HEK293 (cell line): ENCODE data around the gene LMF1.

Source experiments
- CTCF ChIA-PET: fragments of 350-600 bp; formaldehyde crosslinking; extraction: SDS; loops from one replicate; lab custom pipeline; 2021; ENCODE audit warnings: antibody characterized with exemption; lab: Yijun Ruan, JAX
- POLR2A ChIA-PET: fragments of 300-600 bp; formaldehyde crosslinking; extraction: SDS; loops from one replicate; lab custom pipeline; 2020; ENCODE audit warnings: antibody characterized with exemption, inconsistent platforms; lab: Yijun Ruan, JAX
- H3K27ac ChIP-seq: fragments of 200-500 bp; sonication (Bioruptor generic); 2 replicates; pipeline ENCODE4 v1.5.1; 2014; ENCODE audit warnings: low read depth, low read length, control low read depth, inconsistent platforms; ENCODE audit errors: extremely low read depth
- H3K36me3 ChIP-seq, 2 experiments: fragments of 200-500 bp in 1 of 2; sonication (Bioruptor generic) in 1 of 2; 1 replicate in 1 of 2; 2 replicates in 1 of 2; pipeline ENCODE4 v1.5.1; 2014 to 2017; ENCODE audit warnings: inconsistent platforms in 2 of 2, low read length in 2 of 2; ENCODE audit not compliant: control insufficient read depth in 2 of 2, insufficient read depth in 1 of 2
- H3K4me1 ChIP-seq: fragments of 200-500 bp; sonication (Bioruptor generic); 2 replicates; pipeline ENCODE4 v1.5.1; 2014; ENCODE audit warnings: mild to moderate bottlenecking, low read length, inconsistent platforms; ENCODE audit not compliant: control insufficient read depth, insufficient read depth
- H3K4me3 ChIP-seq: 2 replicates; pipeline ENCODE4 v1.5.1; 2011; ENCODE audit warnings: low read depth, mild to moderate bottlenecking, control low read depth, low read length, moderate library complexity
- H3K9me3 ChIP-seq: fragments of 200-500 bp; sonication (Bioruptor generic); 2 replicates; pipeline ENCODE4 v1.5.1; 2014; ENCODE audit warnings: low read depth, low read length, inconsistent platforms; ENCODE audit not compliant: control insufficient read depth, insufficient read depth
- CTCF ChIP-seq: fragments of 450-650 bp; formaldehyde crosslinking; IDR thresholded peaks from 2 replicates; pipeline ENCODE4 v1.5.1; 2016; ENCODE audit warnings: missing biosample characterization, missing genetic modification characterization
- SCRT1 ChIP-seq: fragments of 450-650 bp; formaldehyde crosslinking; IDR thresholded peaks from 2 replicates; pipeline ENCODE4 v1.5.1; 2016; ENCODE audit warnings: missing biosample characterization, missing genetic modification characterization, borderline replicate concordance
- SP7 ChIP-seq: fragments of 450-650 bp; formaldehyde crosslinking; IDR thresholded peaks from 2 replicates; pipeline ENCODE4 v1.5.1; 2016; ENCODE audit warnings: missing biosample characterization, missing genetic modification characterization
- ZBTB1 ChIP-seq: fragments of 450-650 bp; formaldehyde crosslinking; IDR thresholded peaks from 2 replicates; pipeline ENCODE4 v1.5.1; 2016; ENCODE audit warnings: missing biosample characterization, missing genetic modification characterization
- ZNF140 ChIP-seq: fragments of 450-650 bp; formaldehyde crosslinking; IDR thresholded peaks from 2 replicates; pipeline ENCODE4 v1.5.1; 2016; ENCODE audit warnings: missing biosample characterization, missing genetic modification characterization
- ZNF214 ChIP-seq: fragments of 450-650 bp; formaldehyde crosslinking; IDR thresholded peaks from 2 replicates; pipeline ENCODE4 v1.5.1; 2017; ENCODE audit warnings: missing biosample characterization, mild to moderate bottlenecking, missing genetic modification characterization, borderline replicate concordance
- ZNF280C ChIP-seq: fragments of 450-650 bp; formaldehyde crosslinking; IDR thresholded peaks from 2 replicates; pipeline ENCODE4 v1.5.1; 2016; ENCODE audit warnings: missing biosample characterization, missing genetic modification characterization
- ZNF366 ChIP-seq: fragments of 450-650 bp; formaldehyde crosslinking; conservative IDR thresholded peaks from 2 replicates; pipeline ENCODE4 v1.5.1; 2016; ENCODE audit warnings: missing biosample characterization, missing genetic modification characterization
- ZNF433 ChIP-seq: fragments of 450-650 bp; formaldehyde crosslinking; IDR thresholded peaks from 2 replicates; pipeline ENCODE4 v1.5.1; 2016; ENCODE audit warnings: missing biosample characterization, missing genetic modification characterization, low read depth
- ZNF521 ChIP-seq: fragments of 450-650 bp; formaldehyde crosslinking; IDR thresholded peaks from 2 replicates; pipeline ENCODE4 v1.5.1; 2017; ENCODE audit warnings: missing biosample characterization, mild to moderate bottlenecking, missing genetic modification characterization
- ZNF623 ChIP-seq: fragments of 450-650 bp; formaldehyde crosslinking; IDR thresholded peaks from 2 replicates; pipeline ENCODE4 v1.5.1; 2016; ENCODE audit warnings: missing biosample characterization, missing genetic modification characterization
- TF ChIP-seq, protein P1 (sequence below): fragments of 450-650 bp; formaldehyde crosslinking; IDR thresholded peaks from 2 replicates; pipeline ENCODE4 v1.5.1; 2017; ENCODE audit warnings: missing biosample characterization, missing genetic modification characterization
- TF ChIP-seq, protein P2 (sequence below): IDR thresholded peaks from 2 replicates; pipeline ENCODE4 v1.6.1; 2011; ENCODE audit warnings: mild to moderate bottlenecking, low read depth, low read length, borderline replicate concordance

Gene LMF1

DNA sequence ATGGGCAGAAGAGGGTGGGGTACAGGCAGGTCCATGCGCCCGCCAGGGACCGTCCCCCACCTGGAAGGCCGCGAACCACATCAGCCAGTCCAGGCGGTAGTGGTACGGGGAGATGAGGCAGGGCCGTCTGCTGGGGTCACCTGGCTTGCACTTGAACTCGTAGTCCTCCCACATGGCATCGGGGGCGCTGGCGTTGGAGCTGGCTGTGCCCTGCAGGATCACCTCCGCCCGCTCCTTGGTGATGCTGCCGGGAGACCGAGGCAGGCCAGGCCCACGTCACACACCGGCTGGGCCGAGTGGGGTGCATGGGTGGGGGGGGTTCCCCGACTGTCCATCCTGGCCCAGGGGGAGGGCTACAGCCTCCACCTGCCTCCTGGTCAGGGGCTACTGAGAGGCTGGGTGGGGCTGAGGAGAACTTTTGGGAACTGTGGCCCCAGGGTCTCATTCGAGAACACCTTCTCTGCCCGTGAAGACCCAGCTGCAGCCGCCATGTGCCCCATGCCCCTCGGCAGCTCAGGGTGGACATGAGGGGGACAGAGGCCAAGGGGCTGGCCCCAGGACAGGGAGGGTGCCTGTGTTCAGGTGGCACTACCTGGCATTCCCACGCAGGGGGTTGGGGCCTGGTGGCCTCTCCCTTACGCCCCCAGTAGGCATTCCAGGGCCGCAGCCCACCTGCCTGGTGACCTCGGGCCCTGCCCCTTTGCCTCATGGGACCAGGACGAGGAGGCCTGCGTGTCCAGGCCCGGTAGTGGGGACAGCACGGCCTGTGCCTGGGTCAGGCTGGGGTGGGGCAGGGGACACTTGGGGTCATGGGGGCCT is 100.8 kb downstream of the LMF1 start:
- POLR2A ChIA-PET, result no interaction called here
- H3K36me3 ChIP-seq, result no peaks in the 10 kb centered on the region
- CTCF ChIA-PET, result no interaction called here
- no peak overlapping the region for H3K27ac ChIP-seq
- no peaks in the 10 kb centered on the region for H3K4me1 ChIP-seq
- TF ChIP-seq, protein P1, sequence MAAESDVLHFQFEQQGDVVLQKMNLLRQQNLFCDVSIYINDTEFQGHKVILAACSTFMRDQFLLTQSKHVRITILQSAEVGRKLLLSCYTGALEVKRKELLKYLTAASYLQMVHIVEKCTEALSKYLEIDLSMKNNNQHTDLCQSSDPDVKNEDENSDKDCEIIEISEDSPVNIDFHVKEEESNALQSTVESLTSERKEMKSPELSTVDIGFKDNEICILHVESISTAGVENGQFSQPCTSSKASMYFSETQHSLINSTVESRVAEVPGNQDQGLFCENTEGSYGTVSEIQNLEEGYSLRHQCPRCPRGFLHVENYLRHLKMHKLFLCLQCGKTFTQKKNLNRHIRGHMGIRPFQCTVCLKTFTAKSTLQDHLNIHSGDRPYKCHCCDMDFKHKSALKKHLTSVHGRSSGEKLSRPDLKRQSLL (tag by site-specific recombination), result no peak
- TF ChIP-seq CTCF (tag by site-specific recombination), result no peak
- no peak for TF ChIP-seq SCRT1
- TF ChIP-seq ZNF623 (tag by site-specific recombination), result no peak
- TF ChIP-seq ZNF521 (tag by site-specific recombination), result no peak
- TF ChIP-seq, protein P2, sequence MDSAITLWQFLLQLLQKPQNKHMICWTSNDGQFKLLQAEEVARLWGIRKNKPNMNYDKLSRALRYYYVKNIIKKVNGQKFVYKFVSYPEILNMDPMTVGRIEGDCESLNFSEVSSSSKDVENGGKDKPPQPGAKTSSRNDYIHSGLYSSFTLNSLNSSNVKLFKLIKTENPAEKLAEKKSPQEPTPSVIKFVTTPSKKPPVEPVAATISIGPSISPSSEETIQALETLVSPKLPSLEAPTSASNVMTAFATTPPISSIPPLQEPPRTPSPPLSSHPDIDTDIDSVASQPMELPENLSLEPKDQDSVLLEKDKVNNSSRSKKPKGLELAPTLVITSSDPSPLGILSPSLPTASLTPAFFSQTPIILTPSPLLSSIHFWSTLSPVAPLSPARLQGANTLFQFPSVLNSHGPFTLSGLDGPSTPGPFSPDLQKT, result no peak
- H3K9me3 ChIP-seq, result no peaks in the 10 kb centered on the region
- H3K4me3 ChIP-seq, result no peak overlapping the region

DNA sequence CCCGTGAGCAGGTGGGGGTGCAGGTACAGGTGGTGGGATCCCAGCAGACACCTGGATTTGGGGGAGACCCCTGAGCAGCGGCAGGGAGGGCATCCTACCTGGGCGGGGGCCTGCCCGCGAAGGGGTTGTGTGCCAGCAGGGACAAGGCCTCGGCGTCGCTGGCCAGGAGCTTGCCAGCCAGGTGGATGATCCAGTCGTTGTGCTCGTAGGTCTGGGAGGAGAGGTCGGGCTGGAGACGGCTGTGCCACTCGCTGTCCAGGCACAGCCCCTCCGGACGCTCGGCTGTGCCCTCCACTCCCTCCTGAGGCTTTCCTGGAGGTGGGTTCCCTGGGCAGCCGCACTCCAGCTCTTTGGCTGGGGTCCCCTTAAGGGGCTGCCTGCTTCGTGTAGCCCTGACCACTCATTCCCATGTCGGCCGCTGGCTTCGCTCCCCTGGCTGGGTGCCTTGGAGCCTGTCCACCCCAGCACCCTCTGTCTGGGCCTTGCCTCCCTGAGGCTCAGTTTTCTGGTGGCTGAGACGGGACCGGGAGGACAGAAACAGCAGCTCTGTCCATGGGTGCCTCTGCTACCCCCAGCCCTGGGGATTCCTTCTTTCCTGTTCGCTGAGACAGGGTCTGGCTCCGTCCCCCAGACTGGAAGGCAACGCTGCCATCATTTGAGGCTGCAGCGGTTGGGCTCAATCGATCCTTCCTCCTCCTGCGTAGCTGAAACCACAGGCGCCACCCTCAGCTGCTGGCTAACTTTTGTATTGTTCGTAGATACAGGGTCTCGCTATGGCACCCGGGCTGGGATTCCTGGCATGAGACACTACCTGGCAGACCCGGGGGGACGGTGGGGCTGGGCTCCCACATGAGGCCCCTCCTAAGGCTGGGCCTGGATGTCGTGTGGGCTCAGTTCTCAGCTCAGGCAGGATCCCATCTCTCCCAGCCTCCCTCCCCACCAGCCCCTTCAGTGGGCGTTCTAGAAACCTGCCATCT is 101.7 kb downstream of the LMF1 start:
- Histone ChIP-seq H3K9me3 (no peaks in the 10 kb centered on the region), H3K36me3 (no peaks in the 10 kb centered on the region), H3K4me1 (no peaks in the 10 kb centered on the region)
- POLR2A ChIA-PET, result no interaction called here
- CTCF ChIA-PET, result no interaction called here
- no peak for TF ChIP-seq ZNF366 (tag by site-specific recombination)
- TF ChIP-seq SP7 (tag by site-specific recombination), result no peak
- TF ChIP-seq ZNF433 (tag by site-specific recombination), result no peak
- no peak for TF ChIP-seq SCRT1
- TF ChIP-seq ZNF214 (tag by site-specific recombination), result no peak
- TF ChIP-seq ZNF140 (tag by site-specific recombination), result no peak
- no peak for TF ChIP-seq ZBTB1 (tag by site-specific recombination)
- TF ChIP-seq ZNF280C (tag by site-specific recombination), result no peak
- TF ChIP-seq, all 188 proteins: peak for 0
- H3K27ac ChIP-seq, result no peak overlapping the region
- no peak overlapping the region for H3K4me3 ChIP-seq
